Smooth muscle cell of the brain vasculature (primary cell): Measurements from ENCODE around the gene HP.
"Not testable (repeated sequence)": the region's sequence is repeated elsewhere in the genome, so short reads cannot be mapped to it uniquely, and the experiment has no call there.

Source experiments
- DNase-seq: peaks from one replicate; pipeline ENCODE4 v3.0.0-alpha.2; 2012; ENCODE audit warnings: low read depth, low spot score

The HP gene

DNA sequence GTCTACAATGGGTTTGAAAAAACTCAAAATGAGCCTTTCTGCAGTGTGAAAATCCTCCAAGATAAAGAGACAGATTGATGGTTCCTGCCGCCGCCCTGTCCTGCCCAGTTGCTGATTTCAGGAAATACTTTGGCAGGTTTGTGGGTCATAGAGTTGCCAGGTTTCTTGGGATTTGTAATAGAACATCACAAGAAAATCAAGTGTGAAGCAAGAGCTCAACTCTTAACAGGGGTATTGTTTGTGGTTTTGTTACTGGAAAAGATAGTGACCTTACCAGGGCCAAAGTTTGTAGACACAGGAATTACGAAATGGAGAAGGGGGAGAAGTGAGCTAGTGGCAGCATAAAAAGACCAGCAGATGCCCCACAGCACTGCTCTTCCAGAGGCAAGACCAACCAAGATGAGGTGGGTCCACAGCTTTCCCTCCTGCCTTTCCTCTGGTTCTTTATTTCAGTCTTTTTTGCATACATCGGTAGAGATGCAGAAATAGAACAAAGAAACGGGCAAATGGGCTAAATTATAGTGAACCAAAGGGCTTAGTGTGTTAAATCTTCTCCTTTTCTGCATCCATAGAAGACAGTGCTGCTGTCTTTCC lies at the start of gene HP:
Gene HP, plus strand, starts transcription at position 252 of the 594 bp plus-strand sequence. Its CDS starts 148 bp downstream, at position 400.
- DNase-seq: not testable (repeated sequence)

GRCh38 chr16:72008065-72008423 lies 46.3 kb upstream of the HP start:
- not testable (repeated sequence) for DNase-seq

- peak; percentile 93 for DNase-seq
These were observed 45.7 kb upstream of the HP start, which contains the start of gene DHODH for GRCh38 chr16:72008424-72009216. Gene DHODH (plus strand): TSS chr16:72008744. CDS start chr16:72008765, 21 bp downstream.

GRCh38 chr16:72009779-72010178 lies 44.5 kb upstream of the HP start:
- DNase-seq: no peak

DNA sequence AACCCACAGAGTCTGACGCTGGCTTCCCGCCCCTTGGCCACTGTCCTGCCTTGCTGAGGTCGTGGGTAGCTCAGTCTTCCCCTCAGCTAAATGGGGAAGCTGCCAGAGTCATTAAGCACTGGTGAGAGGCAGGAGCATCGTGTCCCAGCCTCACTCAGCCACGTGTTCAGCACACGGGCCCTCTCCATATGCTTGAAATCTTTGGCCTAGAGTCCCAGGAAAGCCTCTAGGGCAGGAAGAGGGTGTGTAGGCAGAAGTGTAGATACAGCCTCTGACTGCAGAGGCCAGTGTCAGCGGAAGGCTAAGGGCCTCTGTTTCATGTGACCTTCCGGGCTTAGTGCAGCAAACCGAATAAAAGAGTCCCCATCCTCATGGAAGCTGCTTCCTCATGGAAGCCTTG lies 41.7 kb upstream of the HP start:
- DNase-seq: no peak

DNA sequence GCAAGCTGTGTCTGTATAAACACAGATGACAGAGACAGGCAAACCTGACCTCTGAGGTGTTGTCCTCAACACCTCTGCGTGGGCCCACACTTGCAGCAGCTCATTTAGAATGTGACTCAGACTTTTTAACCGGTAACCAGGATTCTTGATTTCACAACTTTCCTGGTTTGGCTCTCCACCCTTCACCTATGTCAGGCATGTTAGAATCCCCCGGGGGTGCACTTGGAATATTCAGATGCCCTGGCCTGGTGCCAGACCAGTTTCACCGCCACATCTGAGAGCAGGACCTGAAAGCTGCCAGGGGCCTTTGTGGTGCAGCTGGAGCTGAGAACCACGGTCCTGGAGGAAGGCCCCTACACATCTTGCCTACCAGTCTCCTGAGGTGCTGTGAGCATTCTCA lies 40.9 kb upstream of the HP start:
- DNase-seq: no peak

GRCh38 chr16:72013888-72014581 lies 40.3 kb upstream of the HP start:
- no peak for DNase-seq

DNA sequence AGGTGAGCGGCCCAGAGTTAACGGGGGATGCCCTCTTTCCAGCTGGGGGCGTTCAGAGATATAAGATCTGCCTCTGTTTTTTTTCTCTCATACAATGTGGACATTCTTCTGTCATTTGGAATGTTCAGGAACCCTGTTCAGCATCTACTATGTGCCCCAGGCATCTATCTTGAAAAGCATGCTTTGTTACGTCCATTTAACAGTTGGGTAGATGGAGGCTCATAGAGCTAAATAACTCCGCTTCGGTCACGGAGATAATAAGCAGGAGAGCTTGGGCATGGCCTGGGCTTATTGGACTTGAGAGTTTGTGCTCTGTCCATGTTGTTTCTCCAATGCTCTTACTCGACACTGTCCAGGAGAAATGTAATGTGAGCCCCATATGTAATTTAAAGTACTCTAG lies 39.6 kb upstream of the HP start:
- DNase-seq: no peak

DNA sequence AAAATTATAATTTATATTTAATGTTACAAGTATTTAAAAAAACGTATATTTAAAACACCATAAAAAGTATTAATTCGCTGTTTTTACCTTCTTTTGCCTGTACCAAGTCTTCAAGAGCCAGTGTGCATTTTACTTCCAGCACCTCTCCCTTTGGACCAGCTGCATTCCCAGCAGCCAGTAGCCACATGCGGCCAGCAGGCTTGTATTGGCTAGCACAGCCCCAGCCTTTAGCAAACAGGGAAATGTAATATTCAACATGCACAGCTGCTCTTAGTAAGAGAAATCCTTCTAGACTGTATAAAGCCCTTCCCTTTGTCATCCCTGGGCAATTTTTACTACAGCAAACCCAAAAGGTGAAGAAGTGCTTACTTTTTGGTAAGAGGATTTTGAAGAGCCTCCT lies 39.2 kb upstream of the HP start:
- DNase-seq: no peak

DNA sequence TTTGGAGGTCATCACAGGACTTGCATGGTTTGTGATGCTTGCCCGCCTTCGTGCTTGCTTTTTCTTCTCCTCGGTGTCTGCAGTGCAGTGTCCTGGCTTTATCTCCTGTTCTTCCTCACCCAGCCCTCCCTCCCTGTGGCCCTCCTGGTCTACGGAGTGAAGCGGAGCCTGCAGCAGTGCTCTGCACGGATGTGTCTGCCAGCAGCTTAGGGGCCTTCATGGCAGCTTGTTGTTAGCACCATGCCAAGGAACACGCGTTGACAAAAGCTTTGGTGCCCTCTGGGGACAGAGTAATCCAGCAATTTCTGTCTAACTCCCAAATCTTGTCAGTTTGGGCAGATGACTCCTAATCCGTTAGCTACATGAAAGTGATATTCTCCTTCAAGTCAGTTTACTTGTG lies 35.8 kb upstream of the HP start:
- no peak for DNase-seq

DNA sequence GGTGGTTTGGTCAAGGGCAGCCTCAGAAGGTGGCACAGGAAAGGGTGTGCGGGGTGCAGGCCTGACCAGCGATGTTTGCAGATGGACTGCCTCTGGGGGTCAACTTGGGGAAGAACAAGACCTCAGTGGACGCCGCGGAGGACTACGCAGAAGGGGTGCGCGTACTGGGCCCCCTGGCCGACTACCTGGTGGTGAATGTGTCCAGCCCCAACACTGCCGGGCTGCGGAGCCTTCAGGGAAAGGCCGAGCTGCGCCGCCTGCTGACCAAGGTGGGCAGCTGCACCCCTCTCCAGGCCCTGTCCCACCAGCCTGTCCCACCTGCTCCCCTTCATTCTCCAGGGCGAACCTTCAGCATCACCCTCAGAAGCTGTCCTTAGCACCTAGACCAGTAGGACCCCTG lies 33.3 kb upstream of the HP start:
- DNase-seq: no peak

GRCh38 chr16:72022127-72022526 lies 32.2 kb upstream of the HP start:
- no peak for DNase-seq

GRCh38 chr16:72023962-72024361 lies 30.3 kb upstream of the HP start:
- no peak for DNase-seq

- no peak for DNase-seq
These were observed 29.4 kb upstream of the HP start for GRCh38 chr16:72024862-72025382.

DNA sequence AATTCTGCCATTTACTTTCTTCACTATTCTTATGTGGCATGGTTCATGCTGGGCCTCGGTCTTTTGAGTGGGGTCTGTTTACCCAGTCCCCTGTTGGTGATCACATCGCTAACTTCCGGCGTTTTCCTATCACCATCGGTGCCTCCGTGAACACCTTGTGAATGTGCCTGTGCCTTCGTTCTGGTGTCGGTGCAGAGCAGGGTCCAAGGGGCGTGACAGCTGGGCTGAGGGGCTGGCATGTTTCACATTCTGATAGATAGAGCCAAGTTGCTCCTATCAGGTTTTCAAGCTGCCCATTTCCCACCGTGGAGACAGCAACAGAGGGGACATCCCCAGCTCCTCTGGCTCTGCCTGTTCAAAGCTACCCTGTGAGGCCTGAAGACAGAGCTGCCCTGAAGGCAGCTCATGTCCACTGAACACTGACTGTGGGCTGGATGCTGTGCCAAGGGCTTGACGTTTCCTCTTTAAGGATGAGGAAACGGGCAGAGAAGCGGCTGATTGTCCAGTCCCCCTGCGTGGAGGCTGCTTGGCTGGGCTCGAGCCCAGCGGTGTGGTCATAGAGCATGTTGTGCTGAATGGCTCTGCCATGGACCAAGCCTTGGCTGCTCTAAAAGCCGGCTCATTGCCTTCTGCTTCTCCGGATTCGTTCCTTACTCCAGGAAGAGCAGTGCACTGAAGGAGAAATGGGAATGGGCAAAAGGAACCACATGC lies 28.7 kb upstream of the HP start:
- DNase-seq: no peak

GRCh38 chr16:72027669-72028378 lies 26.5 kb upstream of the HP start:
- no peak for DNase-seq

DNA sequence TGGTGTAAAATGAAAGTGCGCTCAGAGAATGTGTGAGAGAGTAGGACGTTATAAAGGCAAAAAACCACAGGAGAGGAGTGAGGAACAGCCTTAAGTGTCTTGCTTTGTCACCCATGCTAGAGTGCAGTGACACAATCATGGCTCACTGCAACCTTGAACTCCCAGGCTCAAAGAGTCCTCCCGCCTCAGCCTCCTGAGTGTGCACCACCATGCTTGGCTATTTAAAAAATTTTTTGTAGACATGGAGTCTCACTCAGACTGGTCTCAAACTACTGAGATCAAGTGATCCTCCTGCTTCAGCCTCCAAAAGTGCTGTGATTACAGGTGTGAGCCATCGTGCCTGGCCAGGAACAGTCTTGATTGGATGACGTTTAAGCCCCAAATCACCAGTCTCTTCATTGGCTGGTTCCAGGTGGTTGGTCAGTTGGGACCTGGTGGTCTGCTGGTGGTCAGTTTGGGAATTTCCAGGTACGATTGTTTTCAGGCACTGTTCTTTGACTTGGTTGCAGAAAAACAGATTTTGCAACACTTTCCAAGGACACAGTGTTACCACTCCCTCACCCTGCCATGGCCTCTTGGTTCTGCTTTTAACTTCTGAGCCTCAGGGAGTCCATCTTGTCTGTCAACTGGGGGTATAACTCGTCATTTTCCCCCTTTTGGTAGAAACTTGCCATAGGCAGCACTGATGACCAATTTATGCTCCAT lies 24.6 kb upstream of the HP start:
- DNase-seq: no peak

DNA sequence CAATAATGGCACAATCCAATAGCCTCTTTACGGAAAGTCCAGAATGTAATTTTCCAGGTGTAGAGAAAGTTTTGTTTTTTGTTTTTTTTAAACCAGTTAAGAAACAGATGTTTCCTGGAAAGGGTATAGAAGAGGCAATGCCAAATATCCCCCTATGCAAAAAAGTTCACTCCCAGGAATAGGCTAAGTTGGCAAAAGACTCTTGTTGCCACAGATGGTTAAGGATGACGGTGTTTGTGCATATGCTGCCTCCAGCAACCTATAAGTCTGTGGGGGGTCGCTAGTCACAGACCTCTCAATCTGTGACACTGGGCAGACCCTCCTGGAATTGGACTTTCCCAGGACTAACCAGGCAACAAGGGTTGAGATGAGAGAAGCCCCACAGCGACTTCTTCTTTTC lies 20.9 kb upstream of the HP start:
- DNase-seq: no peak

- no peak for DNase-seq
These were observed 18.2 kb upstream of the HP start for GRCh38 chr16:72036098-72036497.

DNA sequence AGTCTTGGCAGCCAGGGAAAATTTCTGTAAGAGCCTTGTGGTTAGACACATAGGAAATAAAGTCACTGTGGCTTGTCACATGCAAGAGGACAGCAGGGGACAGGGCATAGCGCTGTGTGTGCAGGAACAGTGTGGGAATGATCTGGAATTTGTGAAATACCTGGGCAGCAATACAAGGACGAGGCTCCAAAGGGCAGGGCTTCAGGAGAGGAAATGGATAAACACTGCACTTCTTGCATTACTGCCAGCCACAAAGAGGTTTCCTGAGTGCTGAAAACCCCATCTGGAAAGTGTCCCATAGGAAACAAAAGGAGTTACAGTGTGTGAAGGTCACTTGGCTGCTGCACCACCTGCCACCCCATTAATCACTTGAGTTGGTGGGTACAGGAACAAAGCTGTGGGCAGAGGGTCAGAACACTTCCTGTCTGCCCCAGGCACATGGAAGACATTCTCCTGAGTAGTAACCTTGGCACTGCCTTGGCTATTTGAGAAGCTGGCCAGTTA lies 12.1 kb upstream of the HP start:
- DNase-seq: no peak
